ENCODE measurements around the gene ZBTB20.

ZBTB20 gene

DNA sequence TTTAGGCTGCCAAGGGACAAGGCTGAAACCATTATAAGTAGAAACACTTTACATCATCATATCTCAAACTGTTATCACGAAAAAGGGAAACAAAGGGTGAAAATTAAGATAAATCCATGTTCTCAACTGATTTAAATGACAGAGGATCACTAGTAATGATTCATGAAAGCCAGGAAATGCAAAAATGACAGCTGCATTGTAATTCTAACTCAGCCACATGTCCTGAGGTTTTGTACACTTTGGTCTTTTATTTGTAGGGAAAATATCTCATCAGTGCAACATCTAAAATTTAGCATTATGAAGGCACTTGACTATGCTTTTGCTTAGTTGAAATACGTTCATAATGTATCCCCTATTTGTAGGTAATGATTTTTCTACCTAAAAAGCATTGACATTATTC is 473.6 kb downstream of the ZBTB20 start:
- H3K4me1 ChIP-seq, result no peaks in the 10 kb centered on the region
- TF ChIP-seq, protein P1, sequence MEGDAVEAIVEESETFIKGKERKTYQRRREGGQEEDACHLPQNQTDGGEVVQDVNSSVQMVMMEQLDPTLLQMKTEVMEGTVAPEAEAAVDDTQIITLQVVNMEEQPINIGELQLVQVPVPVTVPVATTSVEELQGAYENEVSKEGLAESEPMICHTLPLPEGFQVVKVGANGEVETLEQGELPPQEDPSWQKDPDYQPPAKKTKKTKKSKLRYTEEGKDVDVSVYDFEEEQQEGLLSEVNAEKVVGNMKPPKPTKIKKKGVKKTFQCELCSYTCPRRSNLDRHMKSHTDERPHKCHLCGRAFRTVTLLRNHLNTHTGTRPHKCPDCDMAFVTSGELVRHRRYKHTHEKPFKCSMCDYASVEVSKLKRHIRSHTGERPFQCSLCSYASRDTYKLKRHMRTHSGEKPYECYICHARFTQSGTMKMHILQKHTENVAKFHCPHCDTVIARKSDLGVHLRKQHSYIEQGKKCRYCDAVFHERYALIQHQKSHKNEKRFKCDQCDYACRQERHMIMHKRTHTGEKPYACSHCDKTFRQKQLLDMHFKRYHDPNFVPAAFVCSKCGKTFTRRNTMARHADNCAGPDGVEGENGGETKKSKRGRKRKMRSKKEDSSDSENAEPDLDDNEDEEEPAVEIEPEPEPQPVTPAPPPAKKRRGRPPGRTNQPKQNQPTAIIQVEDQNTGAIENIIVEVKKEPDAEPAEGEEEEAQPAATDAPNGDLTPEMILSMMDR (IDR thresholded peaks at IDR 0.05; ENCODE audit: low read depth, low read length), result no peak
- DNase-seq, result no peak
- no peaks in the 10 kb centered on the region for H3K9me3 ChIP-seq
- H3K36me3 ChIP-seq, result no peaks in the 10 kb centered on the region
- no peaks in the 10 kb centered on the region for H3K27me3 ChIP-seq
- H3K4me3 ChIP-seq (ENCODE audit: low read depth, low read length), result no peak overlapping the region

DNA sequence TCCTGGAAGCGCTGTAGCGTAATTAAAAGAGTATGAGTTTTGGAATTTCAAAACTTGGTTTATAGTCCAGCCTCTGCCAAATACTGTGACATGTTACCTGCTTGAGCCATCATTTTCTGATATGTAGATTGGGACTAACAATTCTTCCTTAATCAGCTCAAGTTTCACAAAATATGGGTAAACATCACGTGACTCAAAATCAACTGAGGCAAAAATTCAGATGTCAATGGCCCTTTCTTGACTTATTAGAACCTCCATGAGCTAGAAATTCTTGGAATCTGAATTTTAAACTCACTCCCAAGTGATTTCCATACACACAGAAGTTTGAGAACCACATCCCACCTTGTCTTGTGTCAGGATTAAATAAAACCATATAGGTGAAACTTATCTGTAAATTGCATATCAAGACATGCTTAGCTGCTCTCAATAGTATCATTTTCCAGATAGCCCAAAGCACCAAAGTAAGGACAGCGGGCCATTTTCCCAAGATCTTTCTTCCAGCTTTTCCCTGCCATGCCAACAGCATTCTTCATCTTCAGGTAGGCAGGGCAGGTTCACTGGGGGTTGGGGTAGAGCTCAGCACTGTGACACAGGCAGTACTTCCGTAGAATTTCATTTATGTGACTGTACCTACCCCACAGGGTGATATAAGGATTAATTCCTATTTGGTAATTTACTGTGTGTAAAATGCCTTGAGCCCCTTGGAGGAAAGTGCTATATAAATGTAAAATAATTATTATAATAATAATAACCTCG is 474.2 kb downstream of the ZBTB20 start:
- no peak overlapping the region for H3K4me3 ChIP-seq (ENCODE audit: low read depth, low read length)
- no peak for DNase-seq
- no peaks in the 10 kb centered on the region for H3K36me3 ChIP-seq
- H3K27me3 ChIP-seq, result no peaks in the 10 kb centered on the region
- H3K4me1 ChIP-seq, result no peaks in the 10 kb centered on the region
- no peaks in the 10 kb centered on the region for H3K9me3 ChIP-seq
- TF ChIP-seq, protein P1 (IDR thresholded peaks at IDR 0.05; ENCODE audit: low read depth, low read length), result no peak

DNA sequence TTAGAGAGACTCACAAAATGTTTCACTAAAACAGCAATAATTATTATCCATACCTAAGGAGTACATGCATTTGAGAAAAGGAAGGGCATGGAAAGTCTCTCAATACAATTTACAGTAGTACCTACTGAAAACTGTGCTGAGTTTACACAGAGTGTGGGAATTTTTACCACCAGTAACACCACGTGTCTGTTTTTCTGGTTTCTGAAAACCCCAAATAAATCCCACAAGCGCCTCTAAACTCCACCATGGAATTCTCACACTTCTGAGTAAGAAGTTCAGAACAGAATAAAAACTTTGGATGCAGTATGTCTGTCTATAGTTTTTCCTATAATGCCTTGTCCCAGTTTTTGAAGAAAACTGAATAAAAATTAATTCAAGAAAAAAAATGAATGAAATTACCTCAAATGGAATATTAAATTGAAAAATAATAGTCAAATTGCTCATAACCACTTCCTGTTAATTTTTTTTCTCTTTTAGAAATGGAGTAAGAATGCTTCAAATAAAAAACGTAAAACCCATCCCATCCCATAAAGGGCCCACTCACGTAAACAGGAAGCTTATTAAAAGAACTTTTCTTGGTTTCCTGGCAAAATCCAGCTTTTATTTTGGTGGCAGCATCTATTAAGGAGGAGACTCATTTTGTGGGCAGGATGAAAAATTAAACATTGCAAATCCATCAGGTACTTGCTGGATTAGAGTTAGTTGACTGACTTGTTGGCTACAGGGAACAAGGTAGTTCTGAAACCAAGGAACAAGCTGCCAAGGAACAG is 475.2 kb downstream of the ZBTB20 start:
- Histone ChIP-seq H3K9me3 (no peaks in the 10 kb centered on the region), H3K4me3 (ENCODE audit: low read depth, low read length) (no peak overlapping the region), H3K27me3 (no peaks in the 10 kb centered on the region), H3K36me3 (no peaks in the 10 kb centered on the region), H3K4me1 (no peaks in the 10 kb centered on the region)
- no peak for DNase-seq
- TF ChIP-seq, protein P1 (IDR thresholded peaks at IDR 0.05; ENCODE audit: low read depth, low read length), result no peak

DNA sequence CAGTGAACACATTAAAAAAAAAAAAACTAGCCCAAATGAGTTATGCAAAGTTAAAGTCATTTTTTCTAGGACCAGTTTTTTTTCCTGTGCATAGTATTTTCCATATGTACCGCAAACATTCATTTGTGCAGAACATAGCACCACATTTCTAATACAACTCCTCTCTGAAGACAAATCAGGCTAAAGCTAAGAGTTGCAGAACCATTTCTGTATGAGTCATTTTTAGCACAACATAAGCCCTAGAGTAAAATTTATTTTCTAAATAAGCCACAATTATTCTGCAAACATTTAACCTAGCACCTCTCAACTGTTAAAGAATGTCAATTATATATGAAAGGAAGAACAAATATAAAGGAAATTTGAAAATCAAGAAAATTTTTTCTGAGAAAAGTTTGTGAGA is 477.5 kb downstream of the ZBTB20 start:
- H3K4me3 ChIP-seq (ENCODE audit: low read depth, low read length), result no peak overlapping the region
- H3K36me3 ChIP-seq, result no peaks in the 10 kb centered on the region
- H3K4me1 ChIP-seq, result no peaks in the 10 kb centered on the region
- TF ChIP-seq, protein P1 (IDR thresholded peaks at IDR 0.05; ENCODE audit: low read depth, low read length), result no peak
- DNase-seq, result no peak
- H3K27me3 ChIP-seq, result no peaks in the 10 kb centered on the region
- H3K9me3 ChIP-seq, result no peaks in the 10 kb centered on the region

DNA sequence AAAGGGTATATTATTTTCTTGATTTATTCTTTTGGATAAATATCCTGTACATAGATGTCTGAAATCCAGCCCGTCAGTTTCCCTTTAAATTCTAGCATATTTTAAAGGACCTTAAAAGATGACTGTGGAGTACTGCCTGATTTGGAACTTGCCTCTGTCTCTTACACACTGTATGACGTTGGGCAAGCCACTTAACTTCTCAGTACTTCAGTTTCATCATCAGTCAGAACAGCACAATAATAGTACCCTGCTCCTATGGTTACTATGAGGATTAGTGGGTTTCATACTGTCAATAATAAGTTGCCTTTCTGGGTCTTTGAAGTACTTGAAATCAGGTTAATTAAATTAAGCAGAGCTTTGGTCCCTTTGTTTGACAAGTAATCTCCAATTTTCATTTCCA is 479.0 kb downstream of the ZBTB20 start:
- H3K27me3 ChIP-seq, result no peaks in the 10 kb centered on the region
- no peaks in the 10 kb centered on the region for H3K4me1 ChIP-seq
- DNase-seq, result no peak
- no peaks in the 10 kb centered on the region for H3K9me3 ChIP-seq
- no peak overlapping the region for H3K4me3 ChIP-seq (ENCODE audit: low read depth, low read length)
- TF ChIP-seq, protein P1 (IDR thresholded peaks at IDR 0.05; ENCODE audit: low read depth, low read length), result no peak
- H3K36me3 ChIP-seq, result no peaks in the 10 kb centered on the region

DNA sequence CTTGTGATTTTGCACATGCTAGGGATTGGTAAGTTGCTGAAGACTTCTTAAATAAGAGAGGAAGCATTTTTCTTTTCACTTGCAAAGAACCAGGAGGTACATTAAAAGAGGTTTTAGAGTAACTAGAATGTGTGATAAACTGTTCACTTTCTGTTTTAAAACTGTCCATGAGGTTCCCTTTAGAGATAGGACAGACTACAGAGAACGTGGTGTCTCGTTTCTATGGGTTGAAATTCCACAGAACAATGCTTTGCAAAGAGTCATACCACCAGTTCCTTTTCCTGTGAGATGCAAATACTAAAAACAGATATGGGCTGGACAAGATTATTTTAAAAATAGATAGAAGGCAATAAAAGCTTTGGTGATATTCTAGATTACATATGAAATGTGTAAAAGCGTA is 480.5 kb downstream of the ZBTB20 start:
- H3K36me3 ChIP-seq, result no peaks in the 10 kb centered on the region
- H3K27me3 ChIP-seq, result no peaks in the 10 kb centered on the region
- H3K9me3 ChIP-seq, result no peaks in the 10 kb centered on the region
- TF ChIP-seq, protein P1 (IDR thresholded peaks at IDR 0.05; ENCODE audit: low read depth, low read length), result no peak
- no peak overlapping the region for H3K4me3 ChIP-seq (ENCODE audit: low read depth, low read length)
- no peak for DNase-seq
- no peaks in the 10 kb centered on the region for H3K4me1 ChIP-seq
